A673 (cell line): ENCODE measurements around the gene TCEA3.

ENCODE experiments used
- CTCF ChIP-seq: fragments of 300-800, 200-600 bp; sonication (generic); conservative IDR thresholded peaks from 2 replicates; pipeline ENCODE4 v1.5.1; 2017; ENCODE audit warnings: low read depth, mild to moderate bottlenecking, antibody characterized with exemption, low read length, moderate library complexity, mixed read lengths
- EZH2 ChIP-seq: fragments of 200-600 bp; sonication (generic); IDR thresholded peaks from 2 replicates; pipeline ENCODE4 v1.6.1; 2017; ENCODE audit warnings: borderline replicate concordance, low read depth, mild to moderate bottlenecking, mixed read lengths, antibody characterized with exemption, low read length; ENCODE audit not compliant: poor library complexity, severe bottlenecking

DNA sequence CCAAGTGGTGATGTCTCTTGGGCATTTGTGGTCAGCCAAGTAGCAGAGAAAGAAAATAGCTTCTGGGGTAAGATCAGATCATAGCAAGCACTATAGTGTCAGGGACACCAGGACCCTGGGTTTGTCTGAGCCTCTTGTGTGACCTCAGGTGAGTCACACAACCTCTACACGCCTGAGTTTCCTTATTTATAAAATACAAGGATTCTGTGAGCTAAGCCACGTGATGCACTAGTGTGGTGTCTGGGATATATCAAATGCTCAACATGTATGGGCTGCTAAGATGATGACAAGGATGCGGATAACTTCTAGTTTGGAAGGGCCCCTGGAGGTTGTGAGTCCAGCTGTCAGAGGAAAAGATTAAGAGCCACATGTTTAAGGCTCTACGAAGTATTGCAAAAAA, 30.4 kb downstream of the TCEA3 start:
- TF ChIP-seq CTCF (no peak), EZH2 (no peak)
